DOHH2 (cell line): ENCODE results near the gene NRXN3.
A peak's percentile ranks its signal among the peaks of the same experiment; 100 is the strongest.

Experiments used
- H3F3A ChIP-seq: fragments of 200-600 bp; sonication (generic), shearing (Covaris generic); 2 replicates; pipeline ENCODE4 v1.6.0; 2016; ENCODE audit warnings: antibody characterized with exemption, mild to moderate bottlenecking; ENCODE audit not compliant: control insufficient read depth, insufficient read depth
- H3K27ac ChIP-seq: fragments of 200-600 bp; sonication (generic); 2 replicates; pipeline ENCODE4 v1.5.1; 2014; ENCODE audit warnings: low read depth, mild to moderate bottlenecking, low read length, moderate library complexity
- H3K27me3 ChIP-seq: fragments of 200-600 bp; sonication (generic); 2 replicates; pipeline ENCODE4 v1.6.1; 2014; ENCODE audit warnings: mild to moderate bottlenecking, low read length, mixed read lengths; ENCODE audit not compliant: control insufficient read depth
- H3K36me3 ChIP-seq: fragments of 200-600 bp; sonication (generic); 2 replicates; pipeline ENCODE4 v1.6.1; 2014; ENCODE audit warnings: mild to moderate bottlenecking, low read length, moderate library complexity, mixed read lengths; ENCODE audit not compliant: control insufficient read depth
- H3K4me1 ChIP-seq: fragments of 200-600 bp; sonication (generic); 2 replicates; pipeline ENCODE4 v1.6.1; 2014; ENCODE audit warnings: mild to moderate bottlenecking, low read length, mixed read lengths; ENCODE audit not compliant: control insufficient read depth
- H3K4me2 ChIP-seq: fragments of 200-600 bp; sonication (generic); 2 replicates; pipeline ENCODE4 v1.6.0; 2014; ENCODE audit warnings: mild to moderate bottlenecking, low read length, moderate library complexity
- H3K4me3 ChIP-seq: fragments of 200-600 bp; sonication (generic); 2 replicates; pipeline ENCODE4 v1.5.1; 2014; ENCODE audit warnings: mild to moderate bottlenecking, low read length, mixed read lengths
- H3K79me2 ChIP-seq: fragments of 200-600 bp; sonication (generic); 2 replicates; pipeline ENCODE4 v1.6.1; 2014; ENCODE audit warnings: mild to moderate bottlenecking, low read length, mixed read lengths; ENCODE audit not compliant: control insufficient read depth
- H3K9me2 ChIP-seq: fragments of 200-600 bp; sonication (generic); replicated peaks from 2 replicates; pipeline ENCODE4 v1.6.1; 2014; ENCODE audit warnings: mild to moderate bottlenecking, low read length, mixed read lengths; ENCODE audit not compliant: control insufficient read depth
- H3K9me3 ChIP-seq: fragments of 200-600 bp; sonication (generic); 2 replicates; pipeline ENCODE4 v1.6.1; 2014; ENCODE audit warnings: antibody characterized with exemption, low read length, mixed read lengths; ENCODE audit not compliant: control insufficient read depth, insufficient read depth
- H4K20me1 ChIP-seq: fragments of 200-600 bp; sonication (generic); 2 replicates; pipeline ENCODE4 v1.6.0; 2014; ENCODE audit warnings: low read depth, mild to moderate bottlenecking, antibody characterized with exemption, low read length, moderate library complexity; ENCODE audit not compliant: control insufficient read depth, insufficient read depth
- CTCF ChIP-seq: fragments of 200-600 bp; sonication (generic); IDR thresholded peaks from one replicate; pipeline ENCODE4 v1.5.1; 2014; ENCODE audit warnings: antibody characterized with exemption, mild to moderate bottlenecking, low read depth, low read length; ENCODE audit not compliant: poor library complexity, severe bottlenecking
- EZH2phosphoT487 ChIP-seq: fragments of 200-600 bp; sonication (generic); IDR thresholded peaks from 2 replicates; pipeline ENCODE4 v1.6.1; 2017; ENCODE audit warnings: borderline replicate concordance, mild to moderate bottlenecking, antibody characterized with exemption, low read length, moderate library complexity, mixed read lengths

The NRXN3 gene

DNA sequence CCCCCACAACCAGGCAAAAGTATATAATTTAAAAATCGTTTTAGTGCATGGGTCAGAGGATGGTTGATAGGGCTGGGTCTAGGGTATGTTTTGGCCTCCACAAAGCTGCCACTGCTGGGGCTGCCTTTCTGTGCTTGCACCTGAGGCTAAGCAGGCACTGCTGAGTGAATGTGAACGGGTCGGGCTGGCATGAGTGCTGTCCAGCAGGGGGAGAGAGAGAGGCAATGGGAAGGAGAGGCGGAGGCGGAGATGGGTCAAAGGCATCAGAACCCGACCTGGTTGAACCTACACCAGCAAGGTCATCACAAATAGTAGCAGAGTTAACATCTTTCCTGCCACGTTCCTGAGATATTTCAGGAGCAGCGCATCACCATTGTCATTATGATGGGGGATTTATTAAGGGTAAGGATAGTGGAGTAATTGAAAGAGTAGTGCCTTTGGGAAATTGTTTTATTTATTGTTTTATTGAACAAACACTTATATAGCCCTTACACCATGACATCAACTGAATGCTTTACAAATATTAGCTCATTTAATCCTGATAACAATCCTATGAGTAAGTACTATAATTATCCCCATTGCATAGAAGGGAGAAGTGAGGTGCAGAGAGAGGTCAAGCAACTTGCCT, 5.8 kb upstream of the NRXN3 start:
- peak; percentile 72 for TF ChIP-seq CTCF
- no peak for TF ChIP-seq EZH2phosphoT487
- no peaks in the 10 kb centered on the region for H3K36me3 ChIP-seq
- H3F3A ChIP-seq = no peaks in the 10 kb centered on the region
- H3K79me2 ChIP-seq = no peaks in the 10 kb centered on the region
- H3K4me3 ChIP-seq = no peak overlapping the region
- H3K27me3 ChIP-seq = peaks cover 7% of the 10 kb centered on the region; the same call in 1 of the 2 replicates
- H3K9me2 ChIP-seq = no peaks in the 10 kb centered on the region
- no peak overlapping the region for H3K27ac ChIP-seq
- H3K4me2 ChIP-seq = no peak overlapping the region
- H4K20me1 ChIP-seq = no peaks in the 10 kb centered on the region
- no peaks in the 10 kb centered on the region for H3K4me1 ChIP-seq
- no peaks in the 10 kb centered on the region for H3K9me3 ChIP-seq

- Histone ChIP-seq H3K9me2 (no peaks in the 10 kb centered on the region), H3K9me3 (no peaks in the 10 kb centered on the region), H3F3A (no peaks in the 10 kb centered on the region), H3K4me3 (no peak overlapping the region), H4K20me1 (no peaks in the 10 kb centered on the region), H3K27ac (no peak overlapping the region), H3K4me2 (no peak overlapping the region), H3K36me3 (no peaks in the 10 kb centered on the region), H3K4me1 (no peaks in the 10 kb centered on the region), H3K79me2 (no peaks in the 10 kb centered on the region), H3K27me3 (peaks cover 3% of the 10 kb centered on the region; the same call in 1 of the 2 replicates)
- TF ChIP-seq CTCF (no peak), EZH2phosphoT487 (no peak)
Measured at GRCh38 chr14:78172428-78172827, 2.3 kb downstream of the NRXN3 start.

DNA sequence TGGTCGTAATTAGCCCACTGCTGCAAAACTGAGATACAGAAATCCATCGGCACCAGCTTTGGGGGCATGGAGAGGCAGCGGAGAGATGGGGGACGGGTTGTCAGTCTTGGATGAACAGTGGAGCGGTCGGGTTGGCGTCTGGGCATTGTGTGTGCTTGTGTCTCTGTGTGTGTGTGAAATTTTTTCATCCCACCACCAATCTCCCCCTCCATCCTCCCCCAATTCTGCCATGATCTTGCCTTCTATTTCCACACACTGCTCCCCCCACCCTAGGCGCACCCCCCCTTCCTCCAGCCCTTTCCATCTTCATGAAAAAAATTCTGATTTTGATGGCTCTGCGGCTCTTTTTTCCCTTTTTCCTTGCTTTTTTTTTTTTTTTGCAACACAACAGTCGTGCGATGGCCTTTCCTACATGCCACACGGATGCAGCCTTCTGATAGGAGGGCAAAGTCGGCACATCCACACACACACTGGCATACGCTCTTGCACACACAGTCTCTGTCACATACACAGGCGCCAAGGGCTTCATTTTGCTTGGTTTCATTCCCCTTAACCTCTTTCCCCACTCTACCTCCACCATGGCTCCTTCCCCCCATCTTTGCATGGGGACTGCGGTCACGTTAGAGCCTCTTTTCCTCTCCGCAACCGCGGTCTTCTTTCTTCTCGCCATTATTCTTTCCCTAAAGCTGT, 3.3 kb downstream of the NRXN3 start:
- H3K4me3 ChIP-seq = no peak overlapping the region
- H3K4me1 ChIP-seq = no peaks in the 10 kb centered on the region
- H3K27ac ChIP-seq = no peak overlapping the region
- TF ChIP-seq EZH2phosphoT487 (no peak), CTCF (no peak)
- H3K9me2 ChIP-seq = no peaks in the 10 kb centered on the region
- H3K27me3 ChIP-seq = peaks cover 3% of the 10 kb centered on the region; the same call in 1 of the 2 replicates
- no peaks in the 10 kb centered on the region for H4K20me1 ChIP-seq
- H3K9me3 ChIP-seq = no peaks in the 10 kb centered on the region
- H3K79me2 ChIP-seq = no peaks in the 10 kb centered on the region
- H3F3A ChIP-seq = no peaks in the 10 kb centered on the region
- H3K36me3 ChIP-seq = no peaks in the 10 kb centered on the region
- no peak overlapping the region for H3K4me2 ChIP-seq
